Measurements from ENCODE around the gene ENDOU.
A peak's percentile ranks its signal among the peaks of the same experiment; 100 is the strongest.

ENDOU gene

GRCh38 chr12:47725091-47725772, at the start of gene ENDOU:
ENDOU (minus strand) TSS chr12:47725490; CDS start chr12:47725413, 77 bp downstream.
- Histone ChIP-seq H3K27ac (peak within 1 kb of the TSS in 17 of 21 experiments; percentile 2 to 75 (median 46)), H3K4me3 (peak within 1 kb of the TSS in 2 of 7 experiments; percentile 5 to 21)

- H3K4me3 ChIP-seq, result no peak overlapping the region
- H3K27ac ChIP-seq, result peak overlapping the region in 9 of 21 experiments; percentile 1 to 90 (median 26)
Measured at GRCh38 chr12:47774663-47775062, 49.4 kb upstream of the ENDOU start.

- H3K27ac ChIP-seq, result peak overlapping the region in 19 of 21 experiments; percentile 24 to 90 (median 81)
- H3K4me3 ChIP-seq, result peak overlapping the region; percentile 44 to 92 (median 77)
Measured at GRCh38 chr12:47773858-47774580, 48.7 kb upstream of the ENDOU start.

GRCh38 chr12:47773062-47773857, 48.0 kb upstream of the ENDOU start, which contains the start of gene SLC48A1:
SLC48A1 (plus strand) TSS chr12:47773238; CDS start chr12:47773305, 67 bp downstream.
- Histone ChIP-seq H3K27ac (peak within 1 kb of the TSS in 20 of 21 experiments; percentile 24 to 90 (median 80)), H3K4me3 (peak within 1 kb of the TSS; percentile 44 to 92 (median 77))

DNA sequence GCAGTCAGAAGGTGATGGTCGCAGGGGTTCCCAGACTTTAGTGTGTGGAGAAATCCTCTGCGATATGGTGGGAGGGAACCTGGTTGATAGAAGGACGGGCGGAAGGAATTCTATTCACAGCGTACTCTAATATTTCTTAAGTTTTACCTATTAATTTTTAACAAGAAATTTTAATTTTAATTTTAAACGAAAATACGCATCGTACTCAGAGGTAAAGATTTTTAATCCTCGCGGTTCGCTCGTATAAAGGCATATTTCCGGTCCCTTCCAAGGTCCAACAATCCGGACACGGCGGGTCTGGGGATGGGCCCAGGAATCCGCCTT, 47.4 kb upstream of the ENDOU start:
- peak overlapping the region in 10 of 21 experiments; percentile 49 to 88 (median 80) for H3K27ac ChIP-seq
- H3K4me3 ChIP-seq, result peak overlapping the region; percentile 44 to 92 (median 77)

- peak overlapping the region in 2 of 21 experiments; percentile 49 to 80 for H3K27ac ChIP-seq
- H3K4me3 ChIP-seq, result peak overlapping the region in 1 of 7 experiments; percentile 63
Measured at GRCh38 chr12:47772094-47772660, 46.9 kb upstream of the ENDOU start.

GRCh38 chr12:47771304-47771703, 46.0 kb upstream of the ENDOU start:
- H3K4me3 ChIP-seq, result no peak overlapping the region
- no peak overlapping the region for H3K27ac ChIP-seq

GRCh38 chr12:47770086-47770726, 44.9 kb upstream of the ENDOU start:
- Histone ChIP-seq H3K4me3 (no peak overlapping the region), H3K27ac (no peak overlapping the region)

DNA sequence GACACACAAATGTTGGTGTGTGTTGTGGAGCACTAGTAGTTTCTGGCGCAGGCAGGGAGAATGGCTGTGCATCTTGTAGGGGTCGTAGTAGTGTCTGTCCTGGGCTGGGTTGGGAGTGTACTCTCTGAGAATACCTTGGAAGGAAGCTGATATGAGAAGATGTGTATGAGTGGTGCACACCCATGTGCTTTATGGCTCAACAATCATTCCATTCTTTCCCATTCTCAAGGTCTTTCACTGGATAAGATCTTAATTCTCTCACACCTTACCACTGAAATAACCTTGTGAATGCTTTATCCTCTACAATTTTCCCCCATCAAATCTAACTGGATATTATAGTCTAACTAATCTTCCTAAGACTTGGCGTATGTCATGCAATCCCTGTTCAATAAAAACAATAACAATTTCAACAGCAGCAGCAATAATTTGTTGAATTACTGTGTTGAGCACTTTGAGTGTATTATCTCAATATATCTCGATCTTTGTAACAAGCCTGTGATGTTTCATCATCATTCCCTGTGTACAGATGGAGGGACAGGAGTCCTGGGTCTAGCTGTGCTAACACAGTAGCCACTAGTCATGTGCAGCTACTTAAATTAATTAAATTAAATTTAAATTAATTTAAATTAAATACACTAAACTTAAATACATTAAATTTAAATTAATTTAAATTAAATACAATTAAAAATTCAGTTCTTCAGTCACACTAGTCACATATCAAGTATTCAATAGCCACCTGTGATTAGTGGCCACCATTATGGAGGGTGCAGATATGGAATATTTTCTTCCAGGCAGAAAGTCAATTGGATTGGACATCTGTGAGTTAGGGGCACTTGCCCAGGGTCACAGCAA, 44.2 kb upstream of the ENDOU start:
- H3K4me3 ChIP-seq, result no peak overlapping the region
- H3K27ac ChIP-seq, result no peak overlapping the region

DNA sequence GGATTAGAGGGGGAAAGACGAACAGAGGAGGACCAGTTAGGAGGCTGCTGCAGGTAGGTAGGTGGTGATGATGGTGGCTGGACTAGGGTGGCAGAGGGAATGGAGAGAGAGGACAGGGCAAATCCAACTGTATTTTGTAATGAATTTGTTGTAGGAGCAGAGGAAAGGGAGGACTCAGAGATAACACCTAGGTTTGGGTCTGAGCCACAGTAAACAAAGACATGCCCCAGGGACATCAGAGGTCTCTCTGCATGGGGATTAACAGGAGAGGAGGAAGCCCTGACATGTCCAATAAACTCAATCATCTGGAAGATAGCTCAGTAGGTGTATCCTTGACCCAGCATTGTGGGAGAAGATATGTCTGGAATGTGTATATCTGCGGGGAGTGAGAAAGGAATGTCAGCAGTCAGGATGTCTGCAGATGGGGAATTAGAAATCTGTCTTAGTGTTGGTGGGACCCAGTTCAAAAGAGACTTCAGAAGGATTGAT, 43.1 kb upstream of the ENDOU start:
- Histone ChIP-seq H3K4me3 (no peak overlapping the region), H3K27ac (no peak overlapping the region)

DNA sequence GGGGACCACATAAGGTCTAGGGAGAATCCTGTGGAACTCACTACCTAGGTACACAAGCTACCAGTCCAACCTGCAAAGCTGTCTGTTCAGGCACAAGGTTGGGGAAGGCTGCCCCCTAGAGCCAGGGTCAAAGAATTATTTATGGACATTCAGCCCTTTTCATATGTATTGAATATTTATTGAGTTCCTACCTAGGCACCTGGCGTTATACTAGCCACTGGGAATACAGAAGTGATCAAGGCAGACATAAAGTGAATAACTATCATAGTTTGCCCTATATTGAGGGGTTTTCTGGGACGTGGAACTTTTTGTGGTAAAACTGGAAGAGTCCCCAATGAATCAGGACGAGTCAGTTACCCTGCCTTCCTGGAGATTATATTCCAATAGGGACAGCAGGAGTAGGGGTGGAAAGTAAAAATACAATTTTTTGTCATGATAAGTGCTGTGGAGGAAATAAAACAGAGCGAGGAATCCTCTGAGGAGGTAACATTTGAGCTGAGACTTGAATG, 42.0 kb upstream of the ENDOU start:
- Histone ChIP-seq H3K27ac (no peak overlapping the region), H3K4me3 (no peak overlapping the region)

DNA sequence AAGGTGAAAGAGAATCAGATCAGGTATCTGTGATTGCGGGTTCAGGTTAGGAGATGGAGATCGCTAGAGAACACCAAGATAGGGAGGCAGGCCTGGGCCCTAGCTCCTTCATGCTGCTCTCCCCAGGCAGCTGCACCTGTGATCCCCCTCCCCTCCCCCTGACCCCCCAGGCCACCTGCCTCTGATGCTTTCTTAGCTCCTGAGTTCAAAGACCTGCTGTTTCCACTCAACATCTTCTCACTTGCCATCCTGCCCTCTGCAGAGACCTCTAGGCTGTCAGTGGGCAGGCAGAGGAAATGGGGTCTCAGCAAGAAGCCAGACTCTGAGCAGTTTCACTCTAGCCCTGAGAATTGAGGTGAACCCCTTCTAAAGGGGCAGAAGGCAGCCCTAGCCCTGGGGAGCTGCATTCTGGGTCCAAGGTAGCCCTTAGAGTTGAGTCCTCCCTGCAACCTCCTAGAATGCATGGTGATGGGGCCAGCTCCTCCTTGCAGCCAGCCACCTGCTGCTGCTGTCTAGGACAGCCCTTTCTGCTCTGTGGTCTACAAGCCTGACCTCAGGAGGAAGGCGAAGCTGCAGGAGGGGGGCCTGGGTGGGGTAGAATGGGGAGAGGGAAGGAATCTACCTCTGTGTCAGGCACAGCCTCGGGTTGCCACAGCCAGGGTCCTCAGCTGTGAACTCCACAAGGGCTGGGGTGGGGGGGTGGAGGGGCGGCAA, 41.4 kb upstream of the ENDOU start:
- Histone ChIP-seq H3K27ac (no peak overlapping the region), H3K4me3 (no peak overlapping the region)

GRCh38 chr12:47763481-47764346, 38.4 kb upstream of the ENDOU start:
- H3K27ac ChIP-seq, result peak overlapping the region in 1 of 21 experiments; percentile 11
- no peak overlapping the region for H3K4me3 ChIP-seq

GRCh38 chr12:47762850-47763465, 37.7 kb upstream of the ENDOU start:
- no peak overlapping the region for H3K4me3 ChIP-seq
- H3K27ac ChIP-seq, result peak overlapping the region in 1 of 21 experiments; percentile 11

DNA sequence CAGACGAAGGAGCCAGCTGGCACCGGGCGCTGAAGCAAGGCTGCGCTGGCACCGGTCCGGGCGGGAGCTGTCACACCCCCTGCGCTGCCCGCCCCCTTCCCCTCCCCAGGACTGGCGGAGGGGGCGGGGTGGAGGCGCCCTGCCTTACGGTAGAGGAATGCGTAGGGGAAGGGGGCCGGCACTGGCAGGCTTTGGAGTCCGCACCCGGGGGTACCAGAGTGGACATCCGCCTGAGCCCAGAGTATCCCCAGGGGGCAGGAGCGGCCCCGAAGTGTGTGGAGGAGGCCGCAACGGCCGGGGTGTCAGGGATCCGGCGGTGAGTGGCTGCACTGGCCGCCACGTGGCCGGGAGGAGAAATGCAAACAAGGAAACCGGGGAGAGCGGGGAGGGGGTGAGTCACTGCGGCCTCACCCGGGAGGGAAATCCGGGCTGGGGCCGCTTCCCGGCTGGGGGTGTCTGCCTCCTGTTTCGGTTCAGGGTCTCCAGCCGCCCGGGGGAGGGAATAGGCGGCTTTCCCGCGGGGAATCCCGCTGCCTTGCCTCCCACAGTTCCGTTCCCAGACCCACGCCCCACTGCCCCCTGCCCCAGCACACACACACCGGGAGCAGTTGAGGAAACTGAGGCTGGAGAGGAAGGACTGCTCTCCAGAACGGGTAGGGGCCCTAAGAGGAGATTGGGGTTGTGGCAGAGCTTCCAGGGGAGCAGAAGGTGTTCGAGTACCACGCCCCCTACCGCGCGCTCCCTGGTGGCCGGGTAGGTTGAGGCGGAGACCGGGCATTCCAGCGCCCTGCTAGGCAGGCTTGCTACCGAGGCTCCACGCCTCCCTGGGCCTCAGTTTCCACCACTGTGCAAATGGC, 33.8 kb upstream of the ENDOU start, which contains the start of gene RAPGEF3:
Gene RAPGEF3 (minus strand): TSS at position 47 of the 857 bp plus-strand sequence. CDS start 324 bp downstream, outside the sequence.
- peak within 1 kb of the TSS in 20 of 21 experiments; percentile 37 to 91 (median 78) for H3K27ac ChIP-seq
- H3K4me3 ChIP-seq, result peak within 1 kb of the TSS; percentile 42 to 55 (median 49)
